Activated CD8-positive, alpha-beta T cell treated with anti-CD3 and anti-CD28 coated beads for 36 hours (primary cell): ENCODE results near the gene CALML3. TPM values are rescaled to one million over a fixed set of nuclear protein-coding genes. Genes with fewer than 3 reads are reported as not detected.

Experiments used
- ATAC-seq: fragments of 200-7000 bp; cut with Tn5 transposase; one replicate; pipeline ENCODE4 v1.10.0; 2021; ENCODE audit warnings: mild to moderate bottlenecking, moderate library complexity
- CTCF ChIA-PET: fragments of 350-600 bp; sonication (Branson Sonifier 250); formaldehyde crosslinking; loops from one replicate; lab custom pipeline; 2021; ENCODE audit warnings: antibody characterized with exemption; lab: Charles Lee
- POLR2A ChIA-PET: fragments of 350-600 bp; sonication (Branson Sonifier 250); formaldehyde crosslinking; loops from one replicate; lab custom pipeline; 2021; ENCODE audit warnings: antibody characterized with exemption; lab: Charles Lee
- DNase-seq: peaks from one replicate; pipeline ENCODE4 v3.0.0-alpha.2; 2020
- H3K27ac Mint-ChIP-seq: one replicate; pipeline ENCODE4 v1.8.0; 2021; ENCODE audit warnings: mild to moderate bottlenecking, mixed read lengths
- H3K27me3 Mint-ChIP-seq: one replicate; pipeline ENCODE4 v1.8.0; 2021; ENCODE audit warnings: mixed read lengths
- H3K36me3 Mint-ChIP-seq: one replicate; pipeline ENCODE4 v1.8.0; 2021; ENCODE audit warnings: low read depth, mixed read lengths
- H3K4me1 Mint-ChIP-seq: one replicate; pipeline ENCODE4 v1.8.0; 2021; ENCODE audit warnings: low read depth, mixed read lengths
- H3K4me3 Mint-ChIP-seq: one replicate; pipeline ENCODE4 v1.8.0; 2021; ENCODE audit warnings: mild to moderate bottlenecking, moderate library complexity, mixed read lengths
- H3K9me3 Mint-ChIP-seq: one replicate; pipeline ENCODE4 v1.8.0; 2021; ENCODE audit warnings: mixed read lengths
- CTCF ChIP-seq: fragments of 200-600 bp; IDR thresholded peaks from one replicate; pipeline ENCODE4 v1.8.0; 2022; ENCODE audit warnings: antibody characterized with exemption, mild to moderate bottlenecking
- intact Hi-C: fragments of 100-400 bp; cut with micrococcal nuclease; formaldehyde crosslinking; loops from one replicate; pipeline ENCODE4 v1.10.0; 2022
- total RNA-seq, 2 experiments: library from RNA; stranded (reverse); gene quantifications; one replicate each; pipeline ENCODE4 v1.2.3, GENCODE V29; 2021

The CALML3 gene
- total RNA-seq, 2 experiments from 2014 or later, result not detected

- Mint-ChIP-seq H3K4me1 (peaks cover 2% of the 10 kb centered on the region), H3K9me3 (no peaks in the 10 kb centered on the region), H3K27ac (no peak overlapping the region), H3K27me3 (no peaks in the 10 kb centered on the region), H3K4me3 (no peak overlapping the region), H3K36me3 (no peaks in the 10 kb centered on the region)
- no peak for DNase-seq
- no peak for ATAC-seq
- POLR2A ChIA-PET, result interaction anchor here (0.6 kb wide), 1 partner anchor 572 kb away, joined by 4 read pairs; no protein-coding TSS in a partner anchor
- intact Hi-C loops, result no loop called here
- CTCF ChIA-PET, result interaction anchor here (1.9 to 2.3 kb wide), 2 partner anchors 12 to 144 kb away, joined by 4 to 7 read pairs; no protein-coding TSS in a partner anchor
- no peak for TF ChIP-seq CTCF
Measured at GRCh38 chr10:5478694-5479305, 46.0 kb upstream of the CALML3 start.

GRCh38 chr10:5479481-5480161 lies 45.1 kb upstream of the CALML3 start:
- no peak overlapping the region for H3K27ac Mint-ChIP-seq
- no peak for TF ChIP-seq CTCF
- H3K36me3 Mint-ChIP-seq, result no peaks in the 10 kb centered on the region
- ChIA-PET CTCF (interaction anchor here (1.9 kb wide), 1 partner anchor 11 kb away, joined by 4 read pairs; no protein-coding TSS in a partner anchor), POLR2A (interaction anchor here (0.6 kb wide), 1 partner anchor 17 kb away, joined by 3 read pairs; no protein-coding TSS in a partner anchor)
- ATAC-seq (no peak), DNase-seq (no peak)
- H3K4me1 Mint-ChIP-seq, result peaks cover 2% of the 10 kb centered on the region
- no peaks in the 10 kb centered on the region for H3K27me3 Mint-ChIP-seq
- H3K9me3 Mint-ChIP-seq, result no peaks in the 10 kb centered on the region
- H3K4me3 Mint-ChIP-seq, result no peak overlapping the region
- intact Hi-C loops, result no loop called here

- H3K27ac Mint-ChIP-seq, result no peak overlapping the region
- no peak for TF ChIP-seq CTCF
- H3K4me3 Mint-ChIP-seq, result no peak overlapping the region
- peaks cover 2% of the 10 kb centered on the region for H3K4me1 Mint-ChIP-seq
- ATAC-seq (no peak), DNase-seq (no peak)
- ChIA-PET CTCF (interaction anchor here (1.9 kb wide), 1 partner anchor 10 kb away, joined by 4 read pairs; no protein-coding TSS in a partner anchor), POLR2A (interaction anchor here (0.6 kb wide), 1 partner anchor 18 kb away, joined by 3 read pairs; no protein-coding TSS in a partner anchor)
- H3K36me3 Mint-ChIP-seq, result no peaks in the 10 kb centered on the region
- intact Hi-C loops, result no loop called here
- H3K27me3 Mint-ChIP-seq, result no peaks in the 10 kb centered on the region
- H3K9me3 Mint-ChIP-seq, result no peaks in the 10 kb centered on the region
Measured at GRCh38 chr10:5480162-5480941, 44.4 kb upstream of the CALML3 start.

GRCh38 chr10:5481121-5481520 lies 43.6 kb upstream of the CALML3 start:
- Mint-ChIP-seq H3K9me3 (no peaks in the 10 kb centered on the region), H3K4me1 (peaks cover 2% of the 10 kb centered on the region), H3K4me3 (no peak overlapping the region), H3K27me3 (no peaks in the 10 kb centered on the region), H3K27ac (no peak overlapping the region), H3K36me3 (no peaks in the 10 kb centered on the region)
- POLR2A ChIA-PET, result no interaction called here
- DNase-seq (no peak), ATAC-seq (no peak)
- no peak for TF ChIP-seq CTCF
- CTCF ChIA-PET, result no interaction called here
- intact Hi-C loops, result no loop called here
